NCI-H460 (cell line): ENCODE data around the gene UTP20. TPM values are rescaled to one million over a fixed set of nuclear protein-coding genes. Genes with fewer than 3 reads are reported as not detected.

ENCODE experiments used
- DNase-seq: peaks from one replicate; pipeline ENCODE4 v3.0.0-alpha.2; 2016; ENCODE audit warnings: low read depth; ENCODE audit errors: extremely low read depth
- polyA plus RNA-seq: library from polyadenylated mRNA; depleted of rRNA; stranded (reverse); fragments of >200 nt; gene quantifications from 2 replicates; pipeline ENCODE4 v1.2.3, GENCODE V29; 2014; cell fraction: nucleus; rRNA removed
- total RNA-seq: library from RNA; depleted of rRNA; stranded (reverse); fragments of >200 nt; shearing (Covaris generic); gene quantifications from 2 replicates; pipeline ENCODE4 v1.2.3, GENCODE V29; 2014; rRNA removed

The UTP20 gene
- 30.8 and 31.7 TPM in 2 replicates for total RNA-seq
- 22.0 and 30.1 TPM in 2 replicates for polyA plus RNA-seq

- DNase-seq, result peak; percentile 89
These were observed at the start of gene UTP20 for GRCh38 chr12:101280006-101280505. Gene UTP20 (plus strand): TSS chr12:101280105. CDS start chr12:101280283, 178 bp downstream.

- no peak for DNase-seq
These were observed 49.4 kb upstream of the UTP20 start for GRCh38 chr12:101230547-101230946.

- no peak for DNase-seq
These were observed 48.3 kb upstream of the UTP20 start for GRCh38 chr12:101231636-101232035.

GRCh38 chr12:101235686-101236085 lies 44.2 kb upstream of the UTP20 start:
- no peak for DNase-seq

- no peak for DNase-seq
These were observed 41.6 kb upstream of the UTP20 start for GRCh38 chr12:101238306-101238705.

- DNase-seq, result no peak
These were observed 41.0 kb upstream of the UTP20 start for GRCh38 chr12:101238800-101239329.

- no peak for DNase-seq
These were observed 36.8 kb upstream of the UTP20 start for GRCh38 chr12:101243074-101243473.

GRCh38 chr12:101243616-101244015 lies 36.3 kb upstream of the UTP20 start:
- DNase-seq, result no peak

- DNase-seq, result no peak
These were observed 23.6 kb upstream of the UTP20 start for GRCh38 chr12:101256266-101256665.

- DNase-seq, result no peak
These were observed 22.5 kb upstream of the UTP20 start for GRCh38 chr12:101257357-101257756.

GRCh38 chr12:101267111-101267510 lies 12.8 kb upstream of the UTP20 start:
- no peak for DNase-seq

- no peak for DNase-seq
These were observed 3.5 kb upstream of the UTP20 start for GRCh38 chr12:101276433-101276832.

- no peak for DNase-seq
These were observed 2.5 kb upstream of the UTP20 start for GRCh38 chr12:101277443-101277842.

GRCh38 chr12:101287357-101287756 lies 7.5 kb downstream of the UTP20 start:
- no peak for DNase-seq

- DNase-seq, result peak; percentile 62
These were observed 17.8 kb downstream of the UTP20 start for GRCh38 chr12:101297661-101298060.

- DNase-seq, result peak; percentile 67
These were observed 18.5 kb downstream of the UTP20 start for GRCh38 chr12:101298426-101298825.

GRCh38 chr12:101299346-101299745 lies 19.4 kb downstream of the UTP20 start:
- no peak for DNase-seq

- DNase-seq, result peak; percentile 26
These were observed 20.0 kb downstream of the UTP20 start for GRCh38 chr12:101299931-101300330.

GRCh38 chr12:101302741-101303140 lies 22.8 kb downstream of the UTP20 start:
- DNase-seq, result no peak

GRCh38 chr12:101305226-101305779 lies 25.4 kb downstream of the UTP20 start:
- DNase-seq, result no peak

GRCh38 chr12:101305794-101306193 lies 25.9 kb downstream of the UTP20 start:
- DNase-seq, result no peak

GRCh38 chr12:101322480-101322879 lies 42.6 kb downstream of the UTP20 start:
- no peak for DNase-seq

GRCh38 chr12:101323255-101323654 lies 43.4 kb downstream of the UTP20 start:
- DNase-seq, result no peak
